RPMI8226 (cell line): ENCODE results near the gene TM9SF2.

Experiments
- DNase-seq: peaks from one replicate; pipeline ENCODE4 v3.0.0-alpha.2; 2015

TM9SF2 gene

GRCh38 chr13:99495466-99496183, 5.6 kb upstream of the TM9SF2 start:
- DNase-seq, result peak; percentile 26

- DNase-seq, result peak; percentile 35
Measured at GRCh38 chr13:99496184-99497142, 4.8 kb upstream of the TM9SF2 start.

GRCh38 chr13:99498171-99499161, 2.8 kb upstream of the TM9SF2 start:
- DNase-seq, result peak; percentile 96

GRCh38 chr13:99500839-99501183, 461 bp upstream of the TM9SF2 start:
- no peak for DNase-seq

GRCh38 chr13:99501848-99502301, 603 bp downstream of the TM9SF2 start:
- DNase-seq, result peak; percentile 6

- no peak for DNase-seq
Measured at GRCh38 chr13:99505814-99506269, 4.6 kb downstream of the TM9SF2 start.

GRCh38 chr13:99506634-99507033, 5.4 kb downstream of the TM9SF2 start:
- DNase-seq, result peak; percentile 57

- no peak for DNase-seq
Measured at GRCh38 chr13:99507054-99507453, 5.8 kb downstream of the TM9SF2 start.

GRCh38 chr13:99507551-99507950, 6.3 kb downstream of the TM9SF2 start:
- no peak for DNase-seq

- no peak for DNase-seq
Measured at GRCh38 chr13:99507986-99508385, 6.7 kb downstream of the TM9SF2 start.

GRCh38 chr13:99509479-99509878, 8.2 kb downstream of the TM9SF2 start:
- DNase-seq, result no peak

- DNase-seq, result no peak
Measured at GRCh38 chr13:99514801-99515200, 13.5 kb downstream of the TM9SF2 start.

GRCh38 chr13:99516153-99516929, 15.1 kb downstream of the TM9SF2 start:
- no peak for DNase-seq

GRCh38 chr13:99517577-99517976, 16.3 kb downstream of the TM9SF2 start:
- no peak for DNase-seq

- no peak for DNase-seq
Measured at GRCh38 chr13:99517984-99518383, 16.7 kb downstream of the TM9SF2 start.

GRCh38 chr13:99522298-99522697, 21.0 kb downstream of the TM9SF2 start:
- DNase-seq, result no peak

GRCh38 chr13:99523838-99524237, 22.6 kb downstream of the TM9SF2 start:
- no peak for DNase-seq

GRCh38 chr13:99525967-99526366, 24.7 kb downstream of the TM9SF2 start:
- DNase-seq, result no peak

- no peak for DNase-seq
Measured at GRCh38 chr13:99526549-99526948, 25.3 kb downstream of the TM9SF2 start.

GRCh38 chr13:99527301-99527700, 26.0 kb downstream of the TM9SF2 start:
- DNase-seq, result no peak

- DNase-seq, result peak; percentile 8
Measured at GRCh38 chr13:99528547-99528946, 27.3 kb downstream of the TM9SF2 start.

GRCh38 chr13:99536023-99536422, 34.8 kb downstream of the TM9SF2 start:
- DNase-seq, result no peak
